ENCODE measurements around the gene LITAFD. TPM values are rescaled to one million over a fixed set of nuclear protein-coding genes. Genes with fewer than 3 reads are reported as not detected.

Gene LITAFD
- total RNA-seq, 4 donors from 2014 or later = not detected

- no peaks in the 10 kb centered on the region for H3K9me3 ChIP-seq
- intact Hi-C loops (cut with DNase I; ENCODE audit: low total_unique reads) = no loop called here
- H3K4me1 ChIP-seq = no peaks in the 10 kb centered on the region
- H3K27ac ChIP-seq = no peak overlapping the region
- no peak for TF ChIP-seq POLR2A (IDR thresholded peaks at IDR 0.05)
- no peak for TF ChIP-seq CTCF (IDR thresholded peaks at IDR 0.05)
- H3K4me3 ChIP-seq = no peak overlapping the region
- no peaks in the 10 kb centered on the region for H3K27me3 ChIP-seq
- DNase-seq = no peak
- H3K36me3 ChIP-seq = no peaks in the 10 kb centered on the region
These were observed 24.9 kb downstream of the LITAFD start for GRCh38 chr16:8907096-8907495.

- H3K9me3 ChIP-seq = no peaks in the 10 kb centered on the region
- no peak overlapping the region for H3K4me3 ChIP-seq
- intact Hi-C loops (cut with DNase I; ENCODE audit: low total_unique reads) = no loop called here
- no peaks in the 10 kb centered on the region for H3K27me3 ChIP-seq
- no peak for TF ChIP-seq CTCF (IDR thresholded peaks at IDR 0.05)
- no peak for TF ChIP-seq POLR2A (IDR thresholded peaks at IDR 0.05)
- H3K36me3 ChIP-seq = no peaks in the 10 kb centered on the region
- H3K4me1 ChIP-seq = no peaks in the 10 kb centered on the region
- H3K27ac ChIP-seq = no peak overlapping the region
- DNase-seq = no peak
These were observed 26.8 kb downstream of the LITAFD start for GRCh38 chr16:8908810-8909468.

GRCh38 chr16:8910811-8911210 lies 28.7 kb downstream of the LITAFD start:
- Histone ChIP-seq H3K36me3 (no peaks in the 10 kb centered on the region), H3K4me3 (no peak overlapping the region)
- intact Hi-C loops (cut with DNase I; ENCODE audit: low total_unique reads) = no loop called here

GRCh38 chr16:8912793-8913192 lies 30.6 kb downstream of the LITAFD start:
- H3K9me3 ChIP-seq = no peaks in the 10 kb centered on the region
- no peak for TF ChIP-seq CTCF (IDR thresholded peaks at IDR 0.05)
- no peak for TF ChIP-seq POLR2A (IDR thresholded peaks at IDR 0.05)
- intact Hi-C loops (cut with DNase I; ENCODE audit: low total_unique reads) = no loop called here
- no peak for DNase-seq
- H3K36me3 ChIP-seq = no peaks in the 10 kb centered on the region
- no peak overlapping the region for H3K27ac ChIP-seq
- no peaks in the 10 kb centered on the region for H3K27me3 ChIP-seq
- H3K4me1 ChIP-seq = no peaks in the 10 kb centered on the region
- no peak overlapping the region for H3K4me3 ChIP-seq

More at GRCh38 chr16:8910811-8911210, 28.7 kb downstream of the LITAFD start:
- no peak for DNase-seq
- no peaks in the 10 kb centered on the region for H3K9me3 ChIP-seq
- no peaks in the 10 kb centered on the region for H3K27me3 ChIP-seq
- no peak overlapping the region for H3K27ac ChIP-seq
- no peaks in the 10 kb centered on the region for H3K4me1 ChIP-seq
- TF ChIP-seq POLR2A (IDR thresholded peaks at IDR 0.05) (no peak), CTCF (IDR thresholded peaks at IDR 0.05) (no peak)

- Histone ChIP-seq H3K9me3 (no peaks in the 10 kb centered on the region), H3K4me1 (no peaks in the 10 kb centered on the region), H3K27me3 (no peaks in the 10 kb centered on the region), H3K4me3 (no peak overlapping the region), H3K36me3 (no peaks in the 10 kb centered on the region), H3K27ac (no peak overlapping the region)
- no peak for TF ChIP-seq CTCF (IDR thresholded peaks at IDR 0.05)
- no peak for TF ChIP-seq POLR2A (IDR thresholded peaks at IDR 0.05)
- intact Hi-C loops (cut with DNase I; ENCODE audit: low total_unique reads) = no loop called here
- DNase-seq = no peak
These were observed 31.9 kb downstream of the LITAFD start for GRCh38 chr16:8914098-8914497.

Data from uterus (tissue), 4 donors.